GOT3 (cell line): ENCODE measurements around the gene TMEM131L.
"Not testable (repeated sequence)": the region's sequence is repeated elsewhere in the genome, so short reads cannot be mapped to it uniquely, and the experiment has no call there.

Source experiments
- DNase-seq: peaks from one replicate; lab custom pipeline; 2025; ENCODE audit warnings: mixed read lengths; lab: John Stamatoyannopoulos, UW

The TMEM131L gene

DNA sequence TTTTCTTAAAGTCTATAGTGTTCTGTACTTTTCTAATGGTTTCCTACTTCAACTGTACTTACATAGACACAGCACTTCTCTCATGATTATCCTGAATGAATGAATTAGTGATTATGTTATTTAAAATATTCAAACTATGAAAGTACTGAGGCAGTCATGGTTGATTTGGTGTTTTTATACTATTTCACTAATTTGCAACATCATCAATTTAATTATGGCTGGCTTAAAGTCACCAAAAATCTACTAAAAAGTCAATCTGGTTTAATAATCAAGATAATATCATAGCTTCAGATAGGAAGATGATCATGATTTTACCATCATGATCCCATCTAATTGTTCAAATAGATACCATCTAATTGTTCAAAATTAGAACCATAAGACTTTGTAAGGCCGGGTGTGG, 16.8 kb upstream of the TMEM131L start:
- DNase-seq, result no peak

DNA sequence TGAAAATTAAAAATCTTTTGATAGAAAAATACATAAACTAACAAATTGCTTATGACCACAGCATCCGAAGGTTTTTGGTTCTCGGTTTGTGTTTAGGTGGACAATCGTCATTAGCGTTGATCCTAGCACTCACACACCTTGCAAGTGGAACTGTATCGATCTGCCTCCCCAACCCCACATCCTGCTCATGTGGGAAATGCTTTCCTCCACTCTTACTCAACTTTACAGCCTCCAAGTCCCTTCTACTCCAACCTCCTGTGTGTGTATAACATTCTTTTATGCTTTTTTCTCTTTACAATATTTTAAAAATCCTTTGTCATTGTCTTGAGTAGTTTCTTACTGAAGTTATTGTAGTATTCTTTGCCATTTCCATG, 15.6 kb upstream of the TMEM131L start:
- no peak for DNase-seq

DNA sequence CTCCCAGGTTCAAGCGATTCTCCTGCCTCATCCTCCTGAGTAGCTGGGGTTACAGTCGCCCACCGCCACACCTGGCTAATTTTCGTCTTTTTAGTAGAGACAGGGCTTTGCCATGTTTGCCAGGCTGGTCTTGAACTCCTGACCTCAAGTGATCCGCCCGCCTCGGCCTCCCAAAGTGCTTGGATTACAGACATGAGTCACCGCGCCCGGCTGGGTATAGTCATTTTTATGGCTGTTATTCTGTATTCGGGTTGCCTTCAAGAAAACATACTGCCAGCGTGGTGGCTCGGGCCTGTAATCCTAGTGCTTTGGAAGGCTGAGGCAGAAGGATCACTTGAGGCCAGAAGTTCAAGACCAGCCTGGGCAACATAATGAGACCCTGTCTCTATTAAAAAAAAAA, 15.0 kb upstream of the TMEM131L start:
- not testable (repeated sequence) for DNase-seq

DNA sequence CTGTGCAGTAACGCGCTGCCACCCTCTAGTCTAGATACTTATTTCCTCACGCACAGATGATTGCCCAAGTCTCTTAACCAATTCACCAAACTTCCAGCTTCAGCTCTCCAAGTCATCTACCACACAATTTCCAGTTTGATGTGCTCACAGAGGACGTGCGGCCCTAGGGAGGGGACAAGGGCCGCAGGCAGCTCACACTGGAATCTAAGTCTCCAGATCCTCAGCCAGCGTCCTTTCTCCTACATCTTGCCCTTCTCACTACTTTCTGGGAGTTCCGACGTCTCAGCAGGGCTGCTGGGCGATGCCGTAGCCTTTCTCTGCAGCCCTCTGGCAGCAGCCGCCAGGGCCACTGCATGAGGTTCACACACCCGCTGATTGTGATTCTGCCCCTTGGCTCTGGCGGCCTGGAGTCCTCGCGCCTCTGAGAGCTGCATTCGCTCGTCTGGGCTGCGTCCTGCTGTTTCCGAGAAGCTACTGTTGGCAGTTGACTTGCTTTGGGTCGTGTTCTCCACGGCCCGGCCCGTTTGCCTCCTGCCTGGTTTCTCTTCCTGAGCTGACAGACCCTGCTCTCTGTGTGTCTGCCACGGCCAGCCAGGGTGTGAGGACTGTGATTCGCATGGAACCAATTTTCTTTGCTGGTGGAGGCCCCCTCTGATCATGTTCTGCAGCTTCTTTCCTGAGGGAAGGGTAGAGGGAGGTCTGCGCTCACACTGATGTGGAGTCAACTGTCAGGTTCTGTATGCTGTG, 14.1 kb upstream of the TMEM131L start:
- no peak for DNase-seq

DNA sequence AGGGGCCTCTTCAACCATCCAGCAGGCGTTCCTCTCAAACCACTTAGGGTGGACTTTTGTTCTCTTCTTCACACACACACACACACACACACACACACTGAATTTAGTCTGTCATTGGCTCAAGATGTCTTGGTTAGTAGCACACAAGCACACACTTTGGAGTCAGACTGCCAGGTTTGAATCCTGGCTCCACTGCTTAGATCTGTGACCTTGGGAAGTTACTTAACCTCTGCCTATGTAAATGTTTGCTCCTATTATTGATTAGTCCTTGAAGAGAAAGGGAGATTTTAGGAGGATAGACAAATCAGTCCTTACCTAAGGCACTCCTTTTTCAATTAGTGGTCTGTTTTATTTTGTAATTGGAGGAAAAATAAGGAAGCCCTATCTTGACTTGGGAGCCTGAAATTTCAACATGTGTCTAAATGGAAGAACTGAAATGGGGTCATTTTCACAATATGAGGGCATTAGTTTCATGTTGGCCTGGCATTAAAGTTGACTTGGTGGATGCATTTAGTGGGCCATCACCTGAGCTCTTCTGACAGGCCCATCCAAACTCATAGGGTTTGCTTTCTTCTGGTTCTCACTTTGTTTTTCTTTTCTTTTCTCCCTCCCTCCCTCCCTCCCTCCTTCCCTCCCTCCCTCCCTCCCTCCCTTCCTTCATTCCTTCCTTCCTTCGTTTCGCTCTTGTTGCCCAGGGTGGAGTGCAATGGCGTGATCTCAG, 13.3 kb upstream of the TMEM131L start:
- no peak for DNase-seq

DNA sequence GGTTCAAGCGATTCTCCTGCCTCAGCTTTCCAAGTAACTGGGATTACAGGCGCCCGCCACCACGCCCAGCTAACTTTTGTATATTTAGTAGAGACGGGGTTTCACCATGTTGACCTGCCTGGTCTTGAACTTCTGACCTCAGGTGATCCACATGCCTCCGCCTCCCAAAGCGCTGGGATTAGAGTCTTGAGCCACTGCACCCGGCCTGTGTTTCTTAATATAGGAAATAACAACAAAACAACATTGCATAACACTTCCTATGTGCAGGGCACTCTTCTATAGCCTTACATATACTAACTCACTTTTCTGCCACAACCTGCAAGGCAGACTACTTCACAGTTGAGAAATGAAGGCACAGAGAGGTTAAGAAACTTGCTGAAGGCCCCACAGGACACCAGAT, 12.8 kb upstream of the TMEM131L start:
- no peak for DNase-seq

DNA sequence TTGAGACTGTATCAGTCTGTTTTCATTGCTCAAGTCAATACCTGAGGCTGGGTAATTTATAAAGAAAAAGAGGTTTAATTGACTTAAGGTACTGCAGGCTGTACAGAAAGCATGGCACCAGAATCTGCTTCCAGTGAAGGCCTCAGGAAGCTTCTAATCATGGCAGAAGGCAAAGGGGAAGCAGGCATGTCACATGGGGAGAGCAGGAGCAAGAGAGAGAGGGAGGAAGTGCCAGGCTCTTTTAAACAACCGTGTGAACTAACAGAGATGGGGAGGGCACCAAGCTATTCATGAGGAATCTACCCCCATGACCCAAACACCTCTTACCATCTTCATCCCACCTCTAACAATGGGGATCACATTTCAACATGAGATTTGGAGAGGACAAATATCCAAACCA, 7.2 kb upstream of the TMEM131L start:
- no peak for DNase-seq

DNA sequence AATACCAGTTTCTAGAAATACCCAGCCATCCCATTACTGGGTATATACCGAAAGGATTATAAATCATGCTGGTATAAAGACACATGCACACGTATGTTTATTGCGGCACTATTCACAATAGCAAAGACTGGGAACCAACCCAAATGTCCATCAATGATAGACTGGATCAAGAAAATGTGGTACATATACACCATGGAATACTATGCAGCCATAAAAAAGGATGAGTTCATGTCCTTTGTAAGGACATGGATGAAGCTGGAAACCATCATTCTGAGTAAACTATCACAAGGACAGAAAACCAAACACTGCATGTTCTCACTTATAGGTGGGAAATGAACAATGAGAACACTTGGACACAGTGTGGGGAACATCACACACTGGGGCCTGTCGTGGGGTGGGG, 4.6 kb upstream of the TMEM131L start:
- DNase-seq, result not testable (repeated sequence)

DNA sequence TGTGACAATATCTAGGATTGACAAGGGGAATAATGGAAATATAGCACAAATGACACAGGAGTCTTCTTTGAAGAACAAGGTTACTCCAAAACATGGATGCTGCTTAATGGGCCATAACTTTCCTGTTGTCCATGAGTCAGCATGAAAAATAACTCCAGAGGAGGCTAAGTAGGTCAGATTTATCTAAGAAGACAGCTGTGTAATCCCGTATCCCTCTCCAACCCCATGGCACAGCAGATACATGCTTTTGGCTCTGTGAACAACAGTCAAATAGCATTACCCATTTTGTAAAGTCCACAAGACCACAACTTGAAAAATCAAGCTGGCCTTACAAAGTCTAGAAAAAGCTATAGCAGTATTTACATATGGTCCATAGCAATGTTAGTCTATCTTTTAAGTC, 2.1 kb upstream of the TMEM131L start:
- DNase-seq, result no peak

DNA sequence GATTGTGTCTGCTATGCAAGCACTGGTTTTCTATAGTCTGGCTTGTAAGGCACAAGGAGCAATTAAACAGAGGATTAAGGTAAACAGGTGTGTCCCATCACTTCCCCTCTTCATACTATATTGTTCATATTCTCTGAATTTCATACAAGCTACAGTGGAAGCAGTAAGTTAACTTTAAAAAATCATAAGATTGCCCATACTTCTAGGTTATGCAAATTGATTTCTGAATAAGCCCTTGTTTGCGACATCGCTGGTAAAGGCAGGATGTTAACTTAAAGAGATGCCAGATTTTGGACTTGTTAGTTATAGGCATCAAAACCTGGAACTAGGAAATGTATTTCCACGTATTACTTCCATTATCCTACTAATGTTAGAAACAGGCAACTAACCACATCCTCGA, 1.0 kb upstream of the TMEM131L start:
- no peak for DNase-seq

DNA sequence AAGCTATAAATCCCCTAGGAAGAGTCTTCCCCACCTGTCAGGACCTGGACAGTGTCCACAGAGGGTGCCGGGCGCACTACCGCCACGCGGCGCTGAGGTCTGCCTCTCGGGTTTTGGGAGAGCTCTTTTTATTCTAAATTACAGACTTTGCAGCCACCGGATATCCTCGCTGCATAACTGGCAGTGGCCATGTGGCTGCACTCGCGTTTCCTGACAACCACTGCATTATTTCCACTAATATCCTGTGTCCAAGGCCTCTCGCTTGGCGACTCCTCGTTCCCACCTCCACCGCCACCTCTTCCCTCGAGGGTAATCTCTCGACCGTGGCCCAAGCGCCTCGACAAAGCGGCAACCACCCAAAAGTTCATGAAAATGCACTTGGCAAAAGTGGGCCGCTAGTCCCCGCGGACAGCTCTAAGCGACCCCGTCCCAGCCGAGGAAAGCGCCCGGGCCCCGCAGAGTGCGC, 512 bp upstream of the TMEM131L start:
- DNase-seq, result no peak

DNA sequence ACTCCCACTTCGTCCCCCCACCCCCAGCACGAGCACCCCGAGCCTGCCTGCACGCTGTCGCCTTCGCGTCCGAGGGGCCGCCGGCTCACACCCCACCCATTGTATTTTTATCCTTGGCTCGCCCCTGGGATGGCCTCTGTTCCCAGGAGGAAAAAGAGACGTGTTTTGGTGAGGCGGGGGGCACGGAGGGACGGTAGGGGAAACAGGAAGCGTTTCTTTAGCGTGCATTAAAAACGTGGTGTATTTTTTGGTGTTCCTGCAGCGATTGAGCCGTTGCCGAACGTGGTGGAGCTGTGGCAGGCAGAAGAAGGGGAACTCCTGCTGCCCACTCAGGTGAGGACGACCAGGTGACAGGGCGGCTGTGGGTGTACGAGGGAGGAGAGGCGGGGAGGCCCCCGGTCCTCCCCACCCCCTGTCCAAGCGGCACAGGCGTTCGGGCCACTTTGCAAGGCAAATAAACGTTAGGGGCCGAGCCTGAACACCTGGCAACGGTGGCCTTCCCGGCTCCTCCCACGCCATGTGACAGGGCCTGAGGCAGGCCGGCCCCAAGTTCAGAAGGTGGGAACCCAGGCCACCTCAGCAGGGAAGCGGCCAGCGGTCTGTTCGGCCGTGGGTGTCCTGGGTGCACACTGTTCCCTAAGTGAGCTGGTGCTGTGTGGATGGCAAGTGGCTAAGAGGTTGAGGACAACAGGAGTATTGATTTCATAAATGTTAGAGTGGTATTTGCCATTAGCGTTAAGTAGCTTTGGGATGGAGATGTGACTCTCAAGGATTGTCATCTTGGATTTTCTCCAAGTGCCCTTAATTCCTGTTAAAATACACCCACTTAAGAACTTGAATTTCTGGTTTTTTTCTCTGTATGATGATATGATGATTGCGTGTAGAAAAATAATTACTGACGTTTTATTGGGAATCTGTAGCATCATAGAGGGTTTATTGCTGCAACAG, 1.1 kb downstream of the TMEM131L start:
- no peak for DNase-seq

DNA sequence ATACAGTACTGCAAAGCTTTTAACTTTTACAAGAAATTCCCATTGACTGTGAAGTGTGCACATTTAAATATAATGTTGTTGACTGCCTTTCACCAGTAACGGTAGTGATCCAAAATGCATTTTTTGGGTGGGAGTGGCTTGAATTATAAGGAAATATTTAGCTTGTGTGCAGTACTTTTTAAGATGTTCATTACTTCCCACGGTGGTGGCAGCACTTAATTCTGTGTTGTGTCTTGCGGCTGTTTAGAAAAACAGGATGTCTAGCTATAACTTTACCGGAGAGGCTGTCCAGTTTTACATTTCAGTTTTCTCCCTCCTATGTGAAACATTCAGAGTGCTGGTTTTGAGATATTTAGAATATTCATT, 1.7 kb downstream of the TMEM131L start:
- DNase-seq, result no peak

DNA sequence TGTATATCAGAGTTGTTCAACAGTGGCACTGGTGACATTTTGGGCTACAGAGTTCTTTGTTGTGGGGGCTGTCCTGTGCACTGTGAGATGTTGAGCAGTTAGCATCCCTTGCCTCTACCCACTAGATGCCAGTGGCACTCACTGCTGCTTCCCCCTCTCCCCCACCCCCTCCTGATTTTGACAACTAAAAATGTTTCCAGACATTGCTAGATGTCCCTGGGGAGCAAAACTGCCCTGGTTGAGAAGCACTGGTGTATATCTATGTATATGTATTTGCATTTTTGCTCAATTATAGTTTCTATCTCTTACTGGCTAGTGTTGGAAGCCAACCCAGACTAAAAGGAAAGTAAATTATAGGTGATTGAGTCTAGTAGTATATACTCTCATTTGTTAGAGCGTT, 2.4 kb downstream of the TMEM131L start:
- DNase-seq, result no peak

DNA sequence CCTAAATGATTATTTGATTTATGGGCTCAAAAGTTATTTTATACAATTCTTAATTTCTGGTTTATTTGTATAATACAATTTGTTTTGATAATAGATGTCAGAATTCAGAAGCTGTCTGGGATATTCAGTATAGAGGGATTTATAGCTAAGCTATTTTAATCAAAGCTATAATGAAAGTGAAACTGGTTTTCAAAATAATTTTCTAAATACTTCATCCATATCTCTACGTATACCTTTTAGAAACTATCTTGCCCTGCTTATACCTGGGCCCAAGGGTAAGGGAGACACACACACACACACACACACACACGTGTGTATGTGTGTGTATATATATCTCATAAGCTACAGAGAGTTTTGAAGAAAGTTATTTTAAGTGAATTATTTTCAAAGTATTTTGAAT, 2.9 kb downstream of the TMEM131L start:
- no peak for DNase-seq

DNA sequence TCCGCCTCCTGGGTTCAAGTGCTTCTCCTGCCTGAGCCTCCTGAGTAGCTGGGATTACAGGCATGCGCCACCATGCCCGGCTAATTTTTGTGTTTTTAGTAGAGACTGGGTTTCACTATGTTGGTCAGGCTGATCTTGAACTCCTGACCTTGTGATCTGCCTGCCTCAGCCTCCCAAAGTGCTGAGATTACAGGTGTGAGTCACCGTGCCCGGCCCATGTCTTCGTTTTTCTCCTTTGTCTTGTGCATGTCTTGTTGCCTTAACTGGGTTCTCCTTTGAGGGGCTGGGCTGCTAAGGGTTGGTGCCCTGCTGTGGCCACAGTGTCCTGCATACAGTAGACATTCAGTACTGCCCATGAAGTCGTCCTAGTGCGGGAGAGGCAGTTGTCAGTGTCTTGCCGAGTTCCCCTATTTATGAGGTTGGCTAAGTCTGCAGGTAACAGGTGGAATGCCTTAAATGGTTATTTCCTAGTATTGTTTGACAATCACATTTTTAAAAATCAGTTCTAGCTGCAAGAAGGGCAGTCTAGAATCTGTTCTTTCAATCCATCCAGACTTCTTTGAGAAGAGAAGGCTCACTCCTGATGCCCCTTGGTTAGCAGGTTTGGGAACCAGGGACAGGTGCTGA, 5.0 kb downstream of the TMEM131L start:
- DNase-seq, result not testable (repeated sequence)

DNA sequence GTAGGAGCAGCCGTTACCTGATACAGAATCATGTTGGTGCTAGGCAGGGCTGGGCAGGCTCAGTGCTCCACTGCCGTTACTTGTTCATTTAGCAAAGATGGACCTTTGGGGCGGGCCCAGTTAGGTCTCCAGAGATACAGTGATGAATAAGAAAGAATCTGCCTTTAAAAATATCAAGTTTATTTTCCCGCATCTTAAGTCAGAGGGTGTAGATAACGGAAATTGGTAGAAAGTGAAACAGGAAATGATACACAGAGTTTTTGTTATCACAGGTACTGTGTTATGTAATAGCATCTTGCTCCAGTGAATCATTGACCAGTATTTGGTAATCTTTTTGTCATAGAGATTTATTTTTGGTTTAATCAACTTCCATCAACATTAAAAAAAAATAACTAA, 5.5 kb downstream of the TMEM131L start:
- DNase-seq, result no peak

DNA sequence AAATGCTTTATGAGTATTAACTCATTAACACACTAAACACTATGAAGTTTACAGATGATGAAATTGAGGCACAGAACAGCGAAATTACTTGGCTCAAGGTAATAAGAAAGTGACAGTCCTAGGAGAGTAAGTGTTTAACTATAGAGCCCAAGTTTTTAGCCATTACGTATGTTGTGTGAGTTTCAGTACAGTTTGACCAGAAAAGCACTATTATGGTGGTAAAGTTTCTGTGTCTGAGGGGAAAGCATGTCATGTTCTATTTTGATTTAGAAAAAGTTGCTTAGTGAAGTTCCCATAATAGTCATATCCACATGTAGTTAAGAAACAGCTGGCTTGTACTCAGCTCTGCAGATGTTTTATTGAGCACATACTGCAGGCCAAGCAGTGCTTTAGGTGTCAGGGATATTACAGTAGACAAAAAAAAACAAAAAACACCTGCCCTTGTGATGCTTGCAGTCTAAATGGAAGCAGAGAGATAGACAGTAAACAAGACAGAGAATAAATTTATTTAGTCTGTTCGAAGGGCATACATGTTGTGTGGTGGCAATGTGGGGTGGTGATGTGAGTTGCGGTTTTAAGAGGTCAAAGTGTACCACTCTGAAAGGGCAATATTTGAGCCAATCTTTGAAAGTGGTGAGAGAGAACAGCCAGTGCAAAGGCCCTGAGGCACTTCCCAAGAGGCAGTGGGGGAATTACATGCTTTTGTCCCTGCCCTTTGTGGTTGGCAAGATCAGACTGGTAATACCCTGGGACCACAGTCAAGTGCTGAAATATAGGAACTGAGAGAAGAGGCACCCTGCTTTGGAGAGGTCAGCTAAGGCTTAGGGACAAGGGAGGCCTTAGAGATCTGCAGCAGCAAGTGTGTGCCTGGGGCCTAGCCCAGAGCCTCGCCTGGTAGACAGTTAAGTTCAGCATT, 6.2 kb downstream of the TMEM131L start:
- DNase-seq, result no peak

DNA sequence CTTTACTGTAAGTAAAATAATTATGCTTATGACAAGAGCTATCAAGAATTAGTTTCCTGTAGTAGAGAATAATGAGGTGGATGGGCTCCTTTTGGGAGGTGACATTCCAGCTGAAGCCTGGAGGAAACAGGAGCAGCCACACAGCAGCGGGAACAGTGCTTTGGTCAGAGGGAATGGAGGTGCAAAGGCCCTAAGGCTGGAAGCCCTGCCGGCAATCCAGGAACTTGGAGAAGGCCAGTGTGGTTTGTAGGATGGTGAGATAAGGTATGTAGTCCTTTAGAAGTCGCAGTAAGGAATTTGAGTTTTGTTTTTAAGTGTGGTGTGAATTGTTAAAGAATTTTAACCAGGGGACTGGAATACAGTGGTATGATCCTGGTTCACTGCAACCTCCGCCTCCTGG, 8.1 kb downstream of the TMEM131L start:
- DNase-seq, result no peak

DNA sequence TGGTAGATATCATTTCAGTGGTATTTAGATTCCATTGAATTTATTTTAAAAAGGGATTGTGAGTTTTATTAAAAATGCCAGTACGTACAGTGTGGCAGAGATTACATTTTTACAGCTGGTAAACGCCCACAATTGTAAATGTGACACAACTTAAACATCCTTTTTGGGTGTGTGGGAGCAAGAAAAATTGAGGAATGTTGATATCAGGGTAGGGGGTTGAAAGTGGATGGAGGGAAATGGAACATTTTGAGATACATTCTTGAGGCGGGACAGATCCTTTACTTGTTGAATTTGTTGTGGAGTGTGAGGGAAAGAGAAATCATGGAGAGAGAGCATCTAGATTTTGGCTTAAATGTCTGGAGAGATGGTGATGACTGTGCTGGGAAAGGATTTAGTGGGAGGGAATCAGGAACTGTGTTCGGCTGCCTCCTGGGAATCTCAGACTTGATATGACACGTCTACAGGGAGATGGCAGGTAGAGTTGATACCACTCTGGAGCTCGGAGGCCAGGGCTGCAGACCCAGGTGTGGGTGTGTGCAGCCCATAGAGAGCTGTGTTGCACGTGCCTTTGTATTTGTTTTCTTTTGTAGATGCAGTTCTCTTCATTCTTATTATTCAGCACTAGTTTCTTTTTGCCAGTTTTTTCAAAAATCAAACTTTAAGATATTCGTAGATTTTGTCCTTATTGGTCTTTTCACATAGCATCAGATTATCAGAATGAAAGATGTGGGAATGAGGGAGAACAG, 10.8 kb downstream of the TMEM131L start:
- no peak for DNase-seq
